Neuron (in vitro differentiated cells): ENCODE measurements around the gene MLKL.
"Not testable (repeated sequence)": the region's sequence is repeated elsewhere in the genome, so short reads cannot be mapped to it uniquely, and the experiment has no call there.

Experiments used
- H2AFZ ChIP-seq: one replicate; pipeline ENCODE4 v1.6.1; 2013; ENCODE audit warnings: low read depth, mild to moderate bottlenecking, inconsistent platforms, low read length, moderate library complexity
- H3K27me3 ChIP-seq: one replicate; pipeline ENCODE4 v1.6.1; 2013; ENCODE audit warnings: low read length; ENCODE audit not compliant: insufficient read depth
- H3K36me3 ChIP-seq: one replicate; pipeline ENCODE4 v1.6.1; 2013; ENCODE audit warnings: low read length; ENCODE audit not compliant: insufficient read depth
- H3K4me1 ChIP-seq: one replicate; pipeline ENCODE4 v1.6.1; 2013; ENCODE audit warnings: low read length; ENCODE audit not compliant: insufficient read depth
- H3K4me3 ChIP-seq: 2 replicates; pipeline ENCODE4 v1.5.1; 2013; ENCODE audit warnings: mild to moderate bottlenecking, low read length, moderate library complexity
- H3K9me3 ChIP-seq: one replicate; pipeline ENCODE4 v1.6.1; 2013; ENCODE audit warnings: low read length

MLKL gene

DNA sequence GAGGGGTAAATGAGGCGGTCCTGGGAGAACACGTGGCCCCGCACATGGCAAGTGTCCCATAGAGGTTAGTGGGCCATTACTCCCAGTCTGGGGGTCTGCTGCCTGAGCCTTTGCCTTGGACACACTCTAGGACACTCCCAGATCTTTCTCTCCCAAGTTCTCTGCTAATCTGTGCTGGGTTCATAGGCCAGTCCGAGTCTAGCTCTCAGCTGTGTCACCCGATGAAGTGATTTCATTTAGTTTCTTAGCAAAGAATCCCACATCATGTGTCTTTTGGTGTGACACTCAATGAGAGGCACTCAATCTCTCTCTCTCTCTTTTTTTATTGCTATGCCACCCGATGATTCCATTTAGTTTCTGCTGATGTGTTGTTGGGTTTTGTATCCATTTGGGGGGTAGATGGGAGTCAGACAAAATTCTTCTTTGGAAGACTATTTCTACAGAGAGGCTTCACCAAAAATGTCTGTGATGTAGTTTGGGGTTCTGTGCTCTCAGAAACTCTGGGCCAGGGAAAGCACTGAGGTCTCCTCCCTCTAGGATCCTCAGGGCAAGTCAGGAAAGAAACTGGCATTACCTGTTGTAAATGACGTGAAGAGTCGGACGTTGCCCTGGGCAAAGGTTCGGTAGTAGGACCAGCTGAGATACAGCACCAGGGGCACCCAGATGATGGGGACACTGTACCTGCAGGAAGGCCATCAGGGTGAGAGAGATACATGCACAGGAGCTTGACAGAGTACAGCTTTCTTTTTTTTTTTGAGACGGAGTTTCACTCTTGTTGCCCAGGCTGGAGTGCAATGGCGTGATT, 25.2 kb upstream of the MLKL start:
- H3K9me3 ChIP-seq = peaks cover 9% of the 10 kb centered on the region
- H3K4me3 ChIP-seq = no peak overlapping the region
- H3K4me1 ChIP-seq = peaks cover 5% of the 10 kb centered on the region
- H2AFZ ChIP-seq = no peak overlapping the region
- H3K27me3 ChIP-seq = no peaks in the 10 kb centered on the region
- H3K36me3 ChIP-seq = no peaks in the 10 kb centered on the region

DNA sequence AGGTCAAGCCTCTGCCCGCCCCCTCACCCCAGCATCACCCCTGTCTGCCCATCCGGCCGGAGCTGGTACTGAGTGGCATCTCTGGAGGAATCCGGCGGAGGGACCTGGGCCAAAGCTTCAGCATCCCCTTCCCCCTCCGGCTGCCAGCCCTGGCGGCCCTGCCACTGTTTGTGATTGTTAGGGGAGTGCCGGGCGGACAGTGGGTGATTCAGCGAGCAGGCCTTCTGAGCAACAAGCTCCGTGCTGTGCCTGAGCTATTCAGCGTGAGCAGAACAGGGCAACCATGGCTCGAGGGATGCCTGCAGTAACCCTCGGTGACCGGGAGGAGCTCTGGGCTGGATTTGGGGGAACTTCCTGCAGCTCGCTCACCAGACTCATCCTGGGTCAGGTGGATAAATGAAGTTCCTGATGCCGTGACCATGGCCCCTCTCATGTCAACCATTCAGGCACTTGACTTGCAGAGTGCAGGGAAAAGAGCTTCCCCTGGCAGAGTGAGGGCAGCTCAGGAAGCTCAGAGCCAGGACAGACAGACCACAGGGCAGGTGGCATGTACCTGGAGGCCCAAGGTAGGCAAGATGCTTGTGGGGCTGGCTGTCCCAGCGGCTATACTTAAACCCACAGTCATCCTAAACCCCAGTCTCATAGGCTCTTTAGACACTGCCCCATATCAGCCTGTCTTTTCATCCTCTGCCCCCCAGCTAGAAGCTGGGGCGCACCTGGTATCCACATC, 24.3 kb upstream of the MLKL start:
- no peak overlapping the region for H3K4me3 ChIP-seq
- peak overlapping the region; percentile 4 for H2AFZ ChIP-seq
- peaks cover 9% of the 10 kb centered on the region for H3K9me3 ChIP-seq
- H3K27me3 ChIP-seq = no peaks in the 10 kb centered on the region
- peaks cover 5% of the 10 kb centered on the region for H3K4me1 ChIP-seq
- no peaks in the 10 kb centered on the region for H3K36me3 ChIP-seq

DNA sequence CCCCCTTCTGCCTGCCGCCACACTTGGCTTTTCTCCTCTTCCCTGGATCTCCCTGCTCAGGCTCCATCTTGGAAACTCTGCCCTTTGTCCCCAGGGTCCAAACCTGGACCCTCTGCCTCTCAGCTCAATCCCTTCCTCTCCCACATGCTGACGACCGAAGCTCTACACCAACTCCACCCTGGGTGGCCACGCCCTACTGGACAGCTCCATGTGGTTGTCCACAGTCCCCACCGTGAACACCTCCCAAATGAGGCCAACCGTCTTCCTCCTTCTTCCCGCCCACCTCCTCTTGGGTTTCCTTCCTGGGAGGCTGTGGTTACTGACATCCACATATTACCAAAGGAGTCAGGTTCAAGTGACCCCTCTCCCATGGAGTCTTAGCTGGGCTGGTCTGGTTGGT, 22.6 kb upstream of the MLKL start:
- H3K4me1 ChIP-seq = peaks cover 5% of the 10 kb centered on the region

DNA sequence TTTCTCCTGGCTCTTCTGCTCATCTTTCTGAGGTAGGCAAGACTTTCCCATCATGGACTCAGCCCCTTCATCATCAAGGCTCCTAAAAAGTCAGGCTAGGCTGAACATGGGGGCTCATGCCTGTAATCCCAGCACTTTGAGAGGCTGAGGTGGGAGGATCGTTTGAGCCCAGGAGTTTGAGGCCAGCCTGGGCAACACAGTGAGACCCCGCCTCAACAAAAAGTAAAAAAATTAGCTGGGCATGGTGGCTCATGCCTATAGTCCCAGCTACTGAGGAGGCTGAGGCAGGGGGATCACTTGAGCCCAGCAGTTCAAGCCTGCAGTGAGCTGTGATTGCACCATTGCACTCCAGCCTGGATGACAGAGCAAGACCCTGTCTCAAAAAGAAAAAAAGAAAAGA, 21.5 kb upstream of the MLKL start:
- not testable (repeated sequence) for H3K27me3 ChIP-seq, H3K36me3 ChIP-seq, H3K9me3 ChIP-seq, H3K4me1 ChIP-seq, H3K4me3 ChIP-seq, H2AFZ ChIP-seq

More for the DNA sequence above, 22.6 kb upstream of the MLKL start:
- Histone ChIP-seq H3K36me3 (no peaks in the 10 kb centered on the region), H2AFZ (no peak overlapping the region), H3K9me3 (peaks cover 9% of the 10 kb centered on the region), H3K27me3 (no peaks in the 10 kb centered on the region), H3K4me3 (no peak overlapping the region)

DNA sequence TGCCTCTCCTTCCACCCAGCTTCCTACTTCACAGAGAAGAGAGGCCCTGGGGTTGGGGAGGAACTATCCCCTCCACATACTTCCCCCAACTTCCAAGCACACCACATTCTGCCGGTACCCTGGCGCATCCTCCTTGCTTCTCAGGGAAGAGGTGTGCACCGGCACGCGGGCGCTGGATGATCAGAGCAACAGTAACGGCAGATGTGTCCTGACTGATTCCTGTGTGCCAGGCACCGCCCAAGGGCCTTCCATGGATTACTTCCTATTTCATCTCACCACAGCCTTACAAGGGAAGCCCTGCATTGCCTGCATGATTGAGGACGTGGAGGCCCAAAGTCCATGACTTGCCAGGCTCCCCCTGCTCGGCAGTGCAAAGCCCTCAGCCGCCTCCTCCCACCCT, 21.1 kb upstream of the MLKL start:
- Histone ChIP-seq H2AFZ (no peak overlapping the region), H3K9me3 (peaks cover 2% of the 10 kb centered on the region), H3K36me3 (no peaks in the 10 kb centered on the region), H3K4me1 (peaks cover 5% of the 10 kb centered on the region), H3K27me3 (no peaks in the 10 kb centered on the region), H3K4me3 (no peak overlapping the region)

DNA sequence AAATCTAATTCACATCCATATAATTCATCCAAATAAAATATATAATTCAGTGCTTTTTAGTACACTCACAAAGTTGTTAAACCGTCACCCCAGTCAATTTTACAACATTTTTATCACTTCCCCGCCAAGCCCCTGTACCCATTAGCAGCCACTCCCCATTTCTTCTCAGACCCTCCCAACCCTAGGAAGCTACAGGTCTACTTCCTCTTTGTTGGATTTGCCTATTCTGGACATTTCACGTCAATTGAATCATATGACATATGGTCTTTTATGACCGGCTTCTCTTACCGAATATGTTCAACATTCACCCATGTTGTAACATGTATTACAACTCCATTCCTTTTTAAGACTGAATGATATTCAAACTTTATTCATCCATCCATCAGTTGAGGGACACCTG, 19.9 kb upstream of the MLKL start:
- Histone ChIP-seq H3K4me1 (peaks cover 5% of the 10 kb centered on the region), H3K36me3 (no peaks in the 10 kb centered on the region), H3K9me3 (no peaks in the 10 kb centered on the region), H2AFZ (no peak overlapping the region), H3K27me3 (no peaks in the 10 kb centered on the region), H3K4me3 (no peak overlapping the region)

DNA sequence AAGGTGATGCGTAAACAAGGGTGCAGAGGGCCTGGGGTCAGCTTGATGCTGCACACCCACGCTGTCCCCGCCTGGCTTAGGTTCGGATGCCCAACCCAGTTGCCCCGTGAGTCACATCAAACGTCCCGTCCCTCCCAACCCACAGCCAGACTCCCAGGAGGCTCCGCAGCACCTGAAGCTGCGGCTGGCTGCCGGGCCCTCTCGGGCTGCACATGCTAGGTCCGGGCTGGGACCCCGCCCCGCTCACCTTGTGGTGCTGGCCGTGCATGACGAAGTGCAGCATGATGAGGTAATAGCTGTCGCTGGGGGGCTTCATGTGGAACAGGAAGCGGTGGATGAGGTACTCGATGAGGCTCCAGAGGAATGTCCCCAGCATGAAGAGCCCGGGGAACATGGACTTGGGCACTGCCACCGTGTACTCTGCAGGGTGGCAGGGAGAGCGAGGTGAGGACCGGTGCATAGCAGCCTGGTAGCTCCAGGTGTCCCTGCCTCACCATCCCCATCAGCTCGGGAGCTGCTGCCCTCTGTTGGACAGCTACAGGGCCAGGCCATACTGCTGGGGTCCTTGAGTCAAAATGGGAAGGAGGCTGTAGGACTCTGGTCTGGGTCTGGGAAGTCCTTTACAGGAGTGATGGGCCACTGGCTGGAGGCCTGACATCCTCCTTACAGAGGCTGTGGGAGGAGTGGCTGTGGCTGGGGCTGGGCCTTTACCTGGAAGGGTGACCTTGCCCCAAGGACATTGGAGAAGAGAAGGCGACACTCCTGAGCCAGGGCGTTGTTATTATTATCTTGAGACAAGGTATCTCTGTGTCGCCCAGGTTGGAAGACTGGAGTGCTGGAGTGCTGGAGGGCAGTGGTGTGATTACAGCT, 18.3 kb upstream of the MLKL start:
- Histone ChIP-seq H2AFZ (no peak overlapping the region), H3K27me3 (no peaks in the 10 kb centered on the region), H3K4me1 (no peaks in the 10 kb centered on the region), H3K36me3 (no peaks in the 10 kb centered on the region), H3K4me3 (no peak overlapping the region), H3K9me3 (no peaks in the 10 kb centered on the region)

DNA sequence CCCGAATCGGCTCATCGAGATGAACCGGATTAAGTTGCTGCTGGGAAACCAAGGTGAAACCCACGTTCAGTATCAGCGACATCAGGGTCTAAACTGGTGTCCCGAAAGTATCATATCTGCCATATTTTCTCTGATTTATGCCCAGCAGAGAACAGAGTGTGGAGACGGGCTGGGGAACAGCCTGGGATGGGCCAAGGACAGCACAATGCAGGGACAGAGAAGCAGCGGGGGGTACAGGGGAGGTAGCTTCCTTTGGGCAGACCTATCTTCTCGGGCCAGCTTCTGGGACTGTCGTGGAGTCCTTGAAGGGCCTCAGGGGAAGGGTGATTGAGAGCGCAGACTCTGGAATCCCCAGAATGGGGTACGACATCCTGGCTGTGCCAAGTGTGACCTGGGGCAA, 17.5 kb upstream of the MLKL start:
- Histone ChIP-seq H3K36me3 (no peaks in the 10 kb centered on the region), H2AFZ (no peak overlapping the region), H3K27me3 (no peaks in the 10 kb centered on the region), H3K9me3 (no peaks in the 10 kb centered on the region), H3K4me1 (no peaks in the 10 kb centered on the region), H3K4me3 (no peak overlapping the region)

DNA sequence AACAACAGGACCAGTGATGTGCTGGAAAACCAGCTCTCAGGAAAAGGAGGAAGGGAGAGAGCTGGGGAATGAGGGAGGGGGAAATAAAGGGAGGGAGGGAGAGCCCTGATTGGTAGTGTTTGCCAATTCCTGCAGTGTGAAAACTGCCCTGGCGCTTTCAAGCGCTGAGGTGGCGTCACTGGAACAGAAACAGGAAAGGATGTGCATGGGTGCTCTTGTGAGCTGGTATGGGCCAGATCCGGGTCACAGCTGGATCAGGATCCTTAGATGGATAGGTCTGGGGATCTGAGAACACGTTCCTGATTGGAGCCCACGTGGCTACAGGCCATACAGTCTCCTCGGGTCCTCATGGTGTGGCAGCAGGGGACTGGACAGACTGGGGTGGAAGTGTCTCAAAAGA, 16.7 kb upstream of the MLKL start:
- no peaks in the 10 kb centered on the region for H3K9me3 ChIP-seq
- no peaks in the 10 kb centered on the region for H3K4me1 ChIP-seq
- H3K36me3 ChIP-seq = no peaks in the 10 kb centered on the region
- H2AFZ ChIP-seq = no peak overlapping the region
- H3K4me3 ChIP-seq = no peak overlapping the region
- no peaks in the 10 kb centered on the region for H3K27me3 ChIP-seq

DNA sequence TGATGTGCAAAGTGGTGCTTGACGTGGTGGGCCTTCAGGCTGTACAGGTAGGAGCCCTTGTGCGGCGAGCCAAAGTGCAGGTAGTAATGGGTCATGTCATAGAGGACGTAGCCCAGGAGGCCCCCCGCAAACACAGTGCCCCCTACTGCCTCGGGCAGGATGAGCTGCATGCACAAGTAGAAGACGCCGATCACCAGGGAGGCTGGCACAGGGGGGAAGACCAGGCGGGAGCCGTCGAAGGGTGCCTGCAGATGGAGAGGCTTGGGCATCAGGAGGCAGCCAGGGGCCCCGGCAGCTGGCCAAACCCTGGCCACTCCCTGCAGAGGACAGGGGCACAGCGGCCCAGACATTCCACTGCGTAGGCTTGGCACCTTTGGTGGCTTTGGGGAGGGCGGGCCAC, 15.7 kb upstream of the MLKL start:
- Histone ChIP-seq H2AFZ (no peak overlapping the region), H3K9me3 (no peaks in the 10 kb centered on the region), H3K27me3 (peaks cover 4% of the 10 kb centered on the region), H3K4me3 (no peak overlapping the region), H3K4me1 (no peaks in the 10 kb centered on the region), H3K36me3 (no peaks in the 10 kb centered on the region)

DNA sequence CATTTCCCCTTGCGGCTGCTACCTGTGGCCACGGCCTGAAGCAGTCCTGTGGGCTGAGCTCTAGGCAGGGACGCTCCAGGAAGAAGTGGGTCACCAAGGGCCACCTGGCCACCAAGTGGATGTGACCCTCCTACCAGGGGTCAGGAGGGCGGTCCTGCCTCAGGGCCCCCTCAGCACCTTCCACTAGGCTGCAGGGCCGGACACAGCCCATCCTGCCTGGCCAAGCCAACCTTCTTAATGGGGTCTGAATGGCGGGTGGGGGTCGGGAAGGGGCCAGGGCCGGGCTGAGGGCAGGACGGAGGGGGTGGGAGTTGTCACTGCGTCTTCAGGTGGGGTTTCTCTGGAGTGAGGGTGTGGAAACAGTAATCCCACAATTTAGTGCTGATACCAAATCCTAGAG, 13.2 kb upstream of the MLKL start:
- no peaks in the 10 kb centered on the region for H3K36me3 ChIP-seq
- H3K9me3 ChIP-seq = no peaks in the 10 kb centered on the region
- no peak overlapping the region for H2AFZ ChIP-seq
- H3K27me3 ChIP-seq = peaks cover 4% of the 10 kb centered on the region
- no peaks in the 10 kb centered on the region for H3K4me1 ChIP-seq
- no peak overlapping the region for H3K4me3 ChIP-seq

DNA sequence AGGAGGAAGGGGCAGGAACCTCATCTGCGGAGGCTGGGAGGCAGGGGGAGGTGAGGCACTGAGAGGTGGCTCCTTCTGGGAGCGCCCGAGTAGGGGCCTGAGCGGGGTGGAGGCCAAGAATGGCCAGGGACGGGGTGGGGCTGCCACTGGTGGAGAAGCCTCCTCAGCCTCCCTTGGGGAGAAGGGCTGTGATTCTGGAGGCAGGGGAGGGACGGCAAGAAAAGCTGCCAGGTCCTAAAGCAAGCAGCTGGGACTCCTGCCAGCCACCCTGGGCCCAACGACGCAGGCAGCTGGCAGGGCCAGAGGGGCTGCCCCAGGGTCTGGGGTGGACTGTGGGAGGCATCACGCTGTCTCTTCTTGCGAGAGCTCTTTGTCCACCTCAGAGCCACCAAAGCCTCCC, 12.7 kb upstream of the MLKL start:
- no peak overlapping the region for H2AFZ ChIP-seq
- H3K9me3 ChIP-seq = no peaks in the 10 kb centered on the region
- peaks cover 7% of the 10 kb centered on the region for H3K27me3 ChIP-seq
- H3K4me1 ChIP-seq = no peaks in the 10 kb centered on the region
- H3K36me3 ChIP-seq = no peaks in the 10 kb centered on the region
- H3K4me3 ChIP-seq = no peak overlapping the region

DNA sequence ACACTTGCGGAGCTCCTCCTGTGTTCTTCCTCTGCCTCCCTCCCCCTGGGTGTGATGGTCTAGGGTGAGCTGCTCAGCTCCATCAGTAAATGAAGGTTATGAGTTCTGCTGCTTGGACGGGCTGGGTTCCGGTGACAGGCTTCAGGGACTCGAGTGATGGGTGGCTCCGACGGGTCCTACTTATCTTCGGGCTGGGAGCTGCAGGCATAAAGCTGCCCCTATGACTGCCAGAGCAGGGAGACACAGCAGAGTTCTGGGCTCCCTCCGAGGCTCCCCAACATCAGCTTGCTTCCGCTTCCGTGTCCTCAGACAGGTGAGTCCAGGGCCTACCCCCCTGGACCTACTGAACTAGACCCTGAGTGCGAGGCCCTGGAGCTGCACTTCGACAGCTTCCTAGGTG, 11.3 kb upstream of the MLKL start:
- Histone ChIP-seq H3K36me3 (no peaks in the 10 kb centered on the region), H2AFZ (no peak overlapping the region), H3K27me3 (peaks cover 12% of the 10 kb centered on the region), H3K4me1 (no peaks in the 10 kb centered on the region), H3K4me3 (no peak overlapping the region), H3K9me3 (no peaks in the 10 kb centered on the region)
